CD4-positive, alpha-beta T cell treated with Interleukin-4 for 1 hour (primary cell): ENCODE measurements around the gene GMDS.

Experiments
- DNase-seq, 2 donors: peaks; one replicate each; pipeline ENCODE4 v3.0.0-alpha.2; 2020 to 2022

The GMDS gene

DNA sequence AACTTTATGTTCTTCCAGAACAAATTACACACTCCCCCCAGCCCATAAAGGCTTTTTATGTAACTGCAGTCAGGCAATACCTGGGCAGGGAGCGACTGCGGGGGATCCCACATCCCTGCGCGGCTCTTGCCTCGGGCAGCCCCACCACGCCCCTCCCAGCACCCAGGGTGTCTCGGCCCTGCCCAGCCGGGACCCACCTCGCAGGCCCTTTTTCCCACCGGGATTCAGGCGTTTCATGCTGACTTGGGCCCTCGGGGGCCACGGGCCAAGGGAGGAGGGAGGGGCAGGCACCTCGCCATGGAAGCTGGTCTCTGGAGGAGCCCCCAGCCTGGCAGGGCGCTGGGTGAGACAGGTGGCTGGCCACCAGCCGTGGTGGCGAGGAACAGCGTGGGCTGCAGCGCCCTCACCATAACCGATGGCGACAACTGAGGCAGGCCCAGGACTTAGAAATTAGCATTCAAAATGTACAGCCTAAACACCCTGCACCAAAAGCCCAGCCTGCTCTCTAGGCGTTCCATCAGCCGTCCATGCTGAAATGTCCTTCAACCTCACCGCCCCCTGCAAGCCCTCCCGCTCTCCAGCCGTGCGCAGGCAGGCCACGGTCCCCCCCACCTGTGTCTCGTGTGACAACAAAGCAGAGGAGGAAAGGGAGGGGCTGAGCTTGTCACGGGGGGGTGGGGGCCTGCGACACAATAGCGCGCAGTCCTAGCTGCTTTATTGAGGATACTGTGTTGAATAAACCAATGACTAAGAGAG is 650.8 kb downstream of the GMDS start:
- no peak for DNase-seq

DNA sequence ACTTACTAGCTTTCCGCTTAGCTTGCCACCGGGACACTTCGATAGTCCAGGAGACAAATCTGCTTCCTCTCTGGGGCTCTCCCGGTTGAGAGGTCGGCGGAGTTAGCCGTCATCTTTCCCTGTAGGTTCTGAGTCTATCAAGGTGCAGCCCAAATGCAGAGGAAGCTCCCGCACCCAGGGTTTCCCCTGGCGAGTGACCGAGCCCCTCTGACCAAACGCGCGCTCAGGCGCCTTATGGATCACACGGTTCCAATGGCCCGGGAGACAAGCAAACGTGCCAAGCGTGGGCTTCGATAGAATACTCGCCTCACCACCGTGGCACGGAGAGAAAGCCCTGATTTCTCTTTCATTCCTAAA is 651.5 kb downstream of the GMDS start:
- no peak for DNase-seq

DNA sequence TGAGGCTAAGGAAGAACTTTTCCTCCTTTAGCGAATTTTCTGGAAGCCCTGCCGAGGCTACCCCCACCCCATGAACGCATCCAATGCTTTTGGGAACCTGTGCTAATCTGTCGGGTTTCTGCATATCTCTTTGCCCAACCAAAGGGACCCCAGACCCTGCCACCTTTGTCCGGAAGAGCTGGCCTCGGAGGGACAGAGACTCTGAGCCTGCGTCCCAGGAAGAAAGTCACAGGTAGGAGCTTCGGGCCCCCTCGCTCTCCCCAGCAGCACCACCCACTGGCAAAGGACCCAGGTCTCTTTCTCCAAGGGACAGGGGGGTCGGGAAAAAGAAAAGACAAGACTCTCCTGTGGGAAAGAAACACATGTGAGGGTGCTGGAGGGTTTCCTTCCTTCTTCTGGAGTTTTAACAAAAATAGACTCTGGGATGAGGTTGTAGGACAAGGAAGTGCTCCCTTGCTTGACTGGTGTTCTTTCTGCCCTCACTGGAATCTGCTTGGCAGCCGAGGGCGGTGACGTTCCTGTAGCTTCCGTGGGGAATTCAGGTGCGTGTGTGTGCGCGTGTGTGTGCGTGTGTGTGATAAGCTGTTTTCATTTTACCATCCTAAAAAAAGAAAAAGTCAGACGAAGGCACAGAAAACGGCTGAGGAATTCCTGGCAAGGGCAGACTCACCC is 652.0 kb downstream of the GMDS start:
- no peak for DNase-seq

DNA sequence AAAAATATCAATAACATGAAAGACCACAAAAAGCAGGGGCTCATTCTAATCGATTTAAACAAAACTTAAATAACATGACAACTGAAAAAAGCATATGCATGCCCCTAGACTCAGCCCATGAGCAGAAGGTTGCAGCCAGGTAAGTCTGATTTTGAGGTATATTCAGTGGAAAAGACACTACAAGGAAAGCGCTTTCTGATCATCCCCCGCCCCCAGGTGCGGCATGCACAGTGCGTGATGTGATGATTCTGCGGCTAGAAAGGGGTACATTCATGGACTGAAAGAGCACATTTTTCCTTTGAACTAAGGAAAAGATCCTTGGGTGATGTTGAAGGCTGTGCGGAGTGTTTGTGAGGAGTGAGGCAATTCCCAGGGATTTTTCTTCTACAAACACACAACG is 652.6 kb downstream of the GMDS start:
- no peak for DNase-seq

DNA sequence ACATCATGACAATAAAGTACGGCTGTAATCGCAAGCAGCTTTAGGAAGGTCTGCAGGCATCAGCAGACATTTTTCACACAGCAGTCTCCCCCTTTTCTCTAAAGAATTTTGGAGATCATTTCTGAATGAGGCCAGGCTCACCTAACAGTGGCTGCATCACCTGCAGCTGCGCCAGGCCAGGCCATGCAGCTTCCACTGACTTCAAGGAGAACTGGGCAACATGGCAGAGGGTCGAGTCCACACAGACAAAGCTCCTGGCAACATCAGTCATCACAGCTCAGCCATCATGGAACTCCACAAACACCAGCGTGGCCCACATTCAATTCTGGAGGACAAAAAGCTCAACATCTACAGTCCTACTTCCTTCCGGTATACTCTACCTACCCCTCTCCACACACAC is 653.5 kb downstream of the GMDS start:
- DNase-seq: no peak

DNA sequence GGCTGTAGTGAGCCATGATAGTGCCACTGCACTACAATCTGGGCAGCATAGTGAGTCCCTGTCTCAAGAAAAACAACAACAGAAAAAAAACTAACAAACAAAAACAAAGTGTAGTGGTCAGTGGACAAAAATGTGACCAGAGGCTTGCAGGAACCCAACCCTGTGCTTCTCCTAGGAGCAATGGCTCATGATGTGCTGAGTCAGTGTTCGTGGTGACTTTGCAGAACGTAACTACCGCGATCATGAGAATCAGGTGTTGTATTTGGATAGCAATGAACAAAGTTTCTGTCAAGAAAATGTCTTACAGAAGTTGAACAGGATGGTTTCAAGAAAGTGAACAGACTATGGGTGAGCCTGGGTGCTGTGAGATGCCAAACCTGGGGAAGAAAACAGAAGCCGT is 654.2 kb downstream of the GMDS start:
- no peak for DNase-seq

DNA sequence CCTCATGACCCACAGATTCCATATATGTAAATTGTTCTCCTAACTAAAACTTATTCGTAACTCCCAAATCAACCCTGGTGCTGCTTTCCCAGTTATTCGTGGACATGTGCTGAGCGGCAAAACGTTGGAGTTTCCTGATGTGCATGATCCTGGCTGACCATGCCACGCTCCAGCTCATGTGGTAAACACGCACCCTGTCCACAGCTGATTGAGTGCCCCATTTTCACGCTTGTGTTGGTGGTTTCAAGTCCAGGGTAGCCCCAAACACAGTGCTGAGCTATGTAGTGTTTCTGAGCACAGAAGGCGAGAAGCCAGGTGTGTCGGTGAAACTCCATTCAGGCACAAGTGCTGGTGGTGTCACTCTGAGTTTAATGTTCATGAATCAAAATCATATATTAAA is 654.8 kb downstream of the GMDS start:
- no peak for DNase-seq

DNA sequence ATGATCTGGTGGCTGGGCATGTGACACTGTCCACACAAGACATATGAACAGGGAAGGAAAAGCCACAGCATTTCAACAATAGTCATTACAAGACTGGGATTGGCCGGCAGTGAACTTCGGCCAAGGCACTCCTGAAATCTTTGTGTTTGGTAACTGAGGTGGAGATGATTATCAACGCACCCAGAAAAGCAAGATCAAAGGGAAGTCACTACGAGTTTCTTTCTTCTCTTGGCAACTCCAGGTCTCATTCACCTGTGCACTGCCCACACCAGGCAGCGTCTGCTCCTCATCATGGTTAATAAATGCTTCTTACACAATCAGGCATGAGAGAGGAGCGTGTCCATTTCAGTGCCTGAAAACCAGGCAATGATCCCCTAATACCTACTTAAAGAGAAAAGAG is 656.2 kb downstream of the GMDS start:
- DNase-seq: no peak

DNA sequence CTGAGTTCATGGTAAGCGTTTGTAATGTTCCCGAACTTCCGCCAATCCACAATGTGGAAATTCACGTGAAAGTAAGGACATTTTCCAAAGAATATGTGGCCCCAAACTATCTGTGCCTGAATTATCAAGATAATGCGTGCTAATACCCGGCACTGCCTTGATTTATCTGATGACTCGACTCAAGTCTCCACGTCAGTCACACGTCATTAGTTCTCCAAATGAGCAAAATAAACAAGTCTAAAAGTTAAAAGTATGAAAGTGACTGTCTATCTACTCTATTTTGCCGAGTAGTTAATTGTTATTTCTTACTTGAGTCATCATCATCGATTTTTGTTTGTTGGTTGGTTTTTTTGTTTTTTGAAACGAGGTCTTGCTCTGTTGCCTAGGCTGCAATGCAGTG is 657.4 kb downstream of the GMDS start:
- no peak for DNase-seq

DNA sequence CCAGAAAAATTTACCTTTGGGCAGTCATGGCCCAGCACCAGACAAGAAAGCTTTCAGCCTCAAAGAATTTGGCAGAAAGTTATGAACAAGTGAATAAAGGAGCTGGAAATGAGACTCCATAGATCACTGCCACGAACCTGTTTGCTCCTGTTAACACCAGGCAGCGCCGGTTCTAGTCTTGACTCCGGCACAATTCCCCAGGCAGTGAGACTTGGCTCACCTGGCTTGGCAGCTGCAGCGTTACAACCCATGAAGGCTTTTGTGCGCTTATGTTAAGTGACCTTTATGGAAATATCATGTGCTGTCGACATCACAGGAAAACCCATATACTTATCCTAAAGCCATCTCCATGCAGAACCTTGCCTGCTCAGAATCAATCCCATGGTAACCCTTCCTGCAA is 657.9 kb downstream of the GMDS start:
- no peak for DNase-seq

DNA sequence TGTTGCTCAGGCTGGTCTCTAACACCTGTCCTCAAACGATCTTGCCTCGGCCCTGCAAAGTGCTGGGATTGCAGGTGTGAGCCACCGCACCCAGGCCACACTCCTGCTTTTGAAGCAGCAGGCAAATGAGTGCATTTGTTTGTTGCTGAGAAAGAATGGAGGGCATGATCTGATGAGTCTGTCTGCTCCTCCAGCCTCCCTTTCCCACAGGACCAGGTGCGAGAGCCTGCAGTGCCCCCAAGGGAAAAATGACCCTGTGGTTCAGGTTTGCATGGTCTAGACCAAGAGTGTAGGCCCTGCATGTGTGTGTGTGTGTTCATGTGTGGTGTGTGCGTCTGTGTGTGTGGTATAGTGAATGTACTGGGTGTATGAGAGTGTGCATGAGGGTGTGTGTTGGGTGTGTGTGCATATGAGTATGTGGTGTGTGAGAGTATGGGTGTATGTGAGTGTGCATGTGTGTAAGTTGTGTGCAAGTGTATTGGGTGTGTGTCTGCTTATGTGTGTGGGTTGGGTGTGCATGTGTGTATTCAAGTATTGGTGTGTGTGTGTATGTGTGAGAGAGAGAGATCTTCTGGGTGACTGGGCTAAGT is 658.4 kb downstream of the GMDS start:
- no peak for DNase-seq

DNA sequence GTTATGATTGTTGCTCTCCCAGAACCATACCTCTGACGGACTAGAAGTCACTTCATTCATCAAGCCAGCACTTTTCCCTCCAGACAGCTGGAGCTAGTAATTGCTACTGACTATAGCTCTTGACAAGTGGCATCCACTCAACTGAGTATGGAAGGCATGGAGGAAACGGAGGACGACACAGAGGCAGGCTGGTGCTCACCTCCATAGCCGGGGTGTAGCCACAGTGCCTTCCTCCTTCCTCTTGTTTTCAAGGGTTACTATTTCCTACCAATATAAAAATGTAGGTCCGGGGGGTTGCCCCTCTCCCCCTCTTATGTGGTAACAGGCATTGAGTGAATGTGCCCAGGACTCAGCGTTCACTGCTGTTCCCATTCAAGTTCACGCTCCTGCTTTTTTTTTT is 659.1 kb downstream of the GMDS start:
- DNase-seq: no peak

DNA sequence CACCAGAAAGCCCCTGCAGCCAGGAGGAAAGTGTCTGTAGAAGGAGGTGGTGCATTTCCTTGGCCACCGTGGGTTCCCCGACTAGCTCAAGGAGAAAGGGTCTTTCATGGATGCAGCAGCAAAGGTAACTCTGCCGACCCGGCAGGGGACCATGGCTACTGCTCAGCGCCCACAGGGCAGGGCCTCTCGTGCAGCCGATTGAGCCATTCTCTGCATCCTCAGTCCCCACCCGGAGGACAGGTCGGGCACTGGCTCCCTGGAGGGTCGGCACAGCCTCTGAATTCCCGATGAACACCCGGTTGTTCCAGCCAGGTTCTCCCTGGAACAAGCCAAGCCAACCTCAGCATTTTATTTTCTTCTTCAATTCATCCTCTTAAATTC is 659.7 kb downstream of the GMDS start:
- DNase-seq: no peak

DNA sequence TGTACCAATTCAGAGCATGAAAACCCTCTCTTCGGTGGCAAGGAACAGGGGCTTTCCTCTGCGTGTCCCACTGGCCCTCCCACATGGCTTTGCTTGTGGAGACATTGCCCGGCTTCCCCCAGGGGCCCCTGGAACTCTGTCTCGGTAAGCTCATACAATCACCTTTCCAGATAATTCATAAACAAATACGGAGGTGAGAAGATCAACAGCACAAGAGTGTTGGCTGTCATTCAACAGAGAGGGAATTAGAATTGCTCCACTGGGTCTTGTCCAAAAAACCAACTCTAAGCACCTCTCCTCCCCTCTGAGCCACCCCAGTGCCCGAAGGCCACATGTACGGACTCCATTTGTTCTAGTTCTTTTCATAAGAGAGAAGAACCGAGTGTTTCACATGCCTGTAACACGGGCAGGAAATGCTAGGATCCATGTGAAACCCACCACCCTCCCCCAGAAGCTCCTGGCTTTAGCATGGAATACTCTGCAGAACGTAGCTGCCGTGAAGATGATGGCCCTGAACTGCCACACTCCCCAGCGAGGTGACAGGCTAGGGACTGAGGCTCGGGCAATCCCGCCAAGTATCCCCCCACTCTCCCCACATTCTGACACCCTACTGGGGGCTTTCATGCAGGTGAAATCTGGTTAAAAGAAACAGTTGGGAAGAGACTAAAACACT is 660.3 kb downstream of the GMDS start:
- no peak for DNase-seq

DNA sequence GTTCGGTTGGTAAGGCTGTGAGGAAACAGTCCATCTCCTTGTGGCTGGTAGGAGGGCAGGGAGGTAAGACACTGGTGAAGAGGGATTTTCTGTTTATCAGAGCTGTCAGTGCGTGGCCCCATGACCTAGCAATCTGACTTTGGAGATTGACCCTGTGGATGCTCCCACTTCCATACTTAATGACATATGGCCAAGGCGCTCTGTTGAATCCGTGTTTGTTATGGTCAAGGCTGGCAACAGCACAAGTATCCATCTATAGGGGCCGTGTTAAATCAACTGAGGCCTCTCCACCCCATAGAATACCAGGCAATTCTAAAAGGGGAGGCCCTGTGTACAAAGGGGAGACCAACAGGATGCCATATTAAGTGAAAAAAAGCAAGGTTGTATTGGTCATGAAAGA is 661.3 kb downstream of the GMDS start:
- no peak for DNase-seq

DNA sequence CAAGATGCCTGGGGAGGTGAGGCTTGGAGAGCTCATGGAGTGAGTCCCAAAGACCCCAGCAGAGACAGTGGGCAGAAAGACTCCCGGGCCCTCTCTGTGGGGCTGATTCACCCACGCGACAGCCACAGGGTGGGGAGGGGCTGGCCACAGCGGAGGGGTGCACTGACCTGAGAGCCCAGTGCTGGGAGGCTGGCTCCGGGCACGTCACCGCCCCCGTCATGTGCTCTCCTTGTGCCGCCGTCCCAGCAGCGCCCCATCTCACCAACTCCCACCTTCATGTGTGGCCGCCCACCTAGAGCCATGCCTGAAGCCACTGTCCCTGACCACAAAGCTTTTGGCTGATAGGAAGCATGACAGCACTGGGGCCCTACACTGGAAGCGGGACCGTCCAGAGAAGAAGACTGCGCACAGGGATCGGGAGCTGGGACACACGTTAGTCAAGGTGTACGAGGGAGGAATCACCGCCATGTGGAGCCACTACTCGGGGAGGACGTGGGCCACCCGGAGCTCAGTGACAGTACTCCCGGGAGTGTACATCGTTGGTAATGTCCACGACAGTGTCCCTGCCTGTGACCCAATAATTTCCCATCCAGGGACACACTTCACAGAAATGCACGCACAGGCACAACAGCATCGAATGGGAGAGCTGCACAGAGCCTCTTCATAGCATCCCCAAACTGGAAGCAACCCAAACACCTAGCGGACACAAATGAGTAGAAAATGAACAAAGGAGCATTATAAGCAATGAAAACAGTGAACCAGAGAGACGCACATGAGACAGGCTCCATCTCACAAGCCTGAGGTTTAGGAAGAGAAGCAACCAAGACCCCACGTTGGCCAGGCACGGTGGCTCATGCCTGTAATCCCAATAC is 664.0 kb downstream of the GMDS start:
- DNase-seq: no peak

DNA sequence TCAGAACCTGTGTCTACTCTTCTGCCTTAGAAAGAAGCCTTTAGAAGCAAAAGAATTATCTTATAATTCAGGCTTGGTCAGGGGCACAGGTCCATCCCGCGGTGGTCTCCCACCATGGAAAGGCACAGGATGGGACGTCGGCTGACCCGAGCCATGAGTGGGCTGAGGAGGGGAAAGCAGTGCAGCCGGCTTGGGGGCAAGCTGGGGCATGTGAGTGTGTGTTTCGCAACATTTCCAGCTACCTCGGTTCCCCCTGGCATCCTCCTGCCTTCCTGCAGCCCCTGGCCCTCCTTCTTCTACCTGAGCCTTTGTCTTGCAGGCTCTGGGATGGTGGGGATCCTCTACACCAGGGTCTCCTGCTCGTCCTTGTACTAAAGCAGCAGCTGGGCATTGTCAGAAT is 664.8 kb downstream of the GMDS start:
- no peak for DNase-seq

DNA sequence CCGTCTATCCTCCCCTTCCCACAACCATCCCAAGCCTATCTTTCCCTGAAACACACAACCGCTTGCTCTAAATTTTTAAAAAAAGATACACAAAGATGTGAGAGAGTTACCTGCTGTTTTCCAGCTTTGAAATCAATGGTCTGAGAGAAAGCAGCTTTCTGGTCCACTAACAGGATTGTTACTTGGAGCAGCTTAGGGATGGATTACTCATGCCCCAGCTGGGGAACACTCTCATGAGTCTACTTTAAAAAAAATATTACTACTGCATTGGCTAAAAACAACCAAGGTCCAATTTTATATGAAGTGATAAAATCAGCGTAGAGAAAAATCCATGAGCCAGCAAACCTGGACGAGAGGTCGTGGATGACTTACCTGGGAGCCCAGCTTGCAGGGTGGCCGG is 665.3 kb downstream of the GMDS start:
- DNase-seq: no peak

DNA sequence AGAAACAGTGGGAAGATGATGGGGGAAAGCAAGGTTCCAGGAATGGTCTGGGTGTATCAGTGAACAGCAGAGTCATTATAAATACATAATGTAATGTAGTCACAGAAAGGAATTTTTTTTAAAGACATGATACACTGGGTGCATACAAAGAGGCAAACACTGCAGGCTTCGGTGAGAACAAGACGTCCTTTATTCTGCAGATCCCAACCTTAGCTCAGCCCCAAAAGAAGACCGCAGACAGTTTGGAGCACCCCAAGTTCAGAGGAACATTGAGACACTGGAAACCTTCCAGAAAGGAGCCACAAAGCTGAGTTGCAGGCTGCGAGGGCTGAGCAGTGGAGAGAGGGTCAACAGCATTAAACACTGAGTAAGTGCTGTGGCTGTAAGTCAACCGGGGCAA is 666.3 kb downstream of the GMDS start:
- DNase-seq: no peak

DNA sequence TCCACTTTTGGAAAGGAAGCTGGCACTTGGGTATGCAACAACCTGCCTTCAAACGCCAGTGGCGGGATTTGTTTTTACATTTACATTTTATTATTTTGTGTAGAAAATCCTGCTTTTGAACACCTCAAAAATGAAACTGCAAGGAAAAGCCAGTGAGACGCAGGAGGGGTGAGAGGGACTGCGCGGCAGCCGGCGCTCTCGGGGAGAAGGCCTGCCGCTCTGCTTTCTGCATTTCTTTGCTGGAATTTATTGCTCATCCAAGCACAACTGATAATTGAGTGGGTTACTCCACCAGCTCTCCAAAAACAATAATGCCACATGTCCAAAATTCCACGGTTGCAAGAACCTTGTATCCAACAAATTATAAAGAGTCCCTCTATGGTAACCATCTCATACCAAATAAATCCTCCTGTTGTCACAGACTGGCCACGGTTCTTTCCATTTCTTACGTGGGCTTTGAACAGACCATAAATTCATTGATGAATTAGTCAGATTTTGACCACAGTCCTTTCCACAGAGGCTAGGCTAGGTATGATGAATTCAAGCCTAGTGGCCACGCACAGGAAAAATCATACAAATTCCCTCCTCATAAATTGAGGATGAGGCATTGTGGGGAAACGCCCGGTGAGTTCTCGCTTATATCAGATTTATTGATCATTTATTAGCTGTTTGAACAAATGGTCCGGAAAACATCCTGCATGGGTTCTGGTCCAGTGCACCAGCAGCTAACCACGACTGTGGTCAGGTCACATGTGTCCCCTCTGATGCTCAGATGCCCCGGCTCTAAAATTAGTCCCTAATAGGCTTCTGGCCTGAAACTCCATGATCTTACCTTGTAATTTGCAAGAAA is 667.3 kb downstream of the GMDS start:
- no peak for DNase-seq

DNA sequence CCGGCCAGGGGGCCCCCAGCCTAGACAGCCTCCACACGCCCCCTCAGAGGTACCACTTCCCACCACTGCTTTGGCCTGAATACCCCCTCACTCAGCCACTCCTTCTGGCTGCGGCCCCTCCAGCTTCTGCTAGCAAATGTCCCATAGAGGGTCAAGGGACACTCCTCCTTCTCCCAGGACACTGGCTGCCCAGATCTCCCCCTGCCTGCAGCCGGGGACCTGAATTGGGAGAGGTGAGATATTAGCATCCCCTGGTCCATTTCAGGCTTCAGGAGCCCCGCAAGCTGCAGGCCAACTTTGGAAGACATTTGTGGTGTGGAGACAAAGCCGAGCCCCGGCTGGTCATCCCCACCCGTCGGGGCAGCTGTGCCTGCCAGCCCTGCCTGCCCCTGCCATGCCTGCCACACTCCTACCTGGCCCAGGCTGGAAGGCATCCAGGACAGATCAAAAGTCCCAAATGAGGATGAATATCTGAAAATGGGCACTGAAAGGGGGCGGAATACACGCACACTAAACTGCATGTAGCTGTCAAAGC is 668.2 kb downstream of the GMDS start:
- no peak for DNase-seq

DNA sequence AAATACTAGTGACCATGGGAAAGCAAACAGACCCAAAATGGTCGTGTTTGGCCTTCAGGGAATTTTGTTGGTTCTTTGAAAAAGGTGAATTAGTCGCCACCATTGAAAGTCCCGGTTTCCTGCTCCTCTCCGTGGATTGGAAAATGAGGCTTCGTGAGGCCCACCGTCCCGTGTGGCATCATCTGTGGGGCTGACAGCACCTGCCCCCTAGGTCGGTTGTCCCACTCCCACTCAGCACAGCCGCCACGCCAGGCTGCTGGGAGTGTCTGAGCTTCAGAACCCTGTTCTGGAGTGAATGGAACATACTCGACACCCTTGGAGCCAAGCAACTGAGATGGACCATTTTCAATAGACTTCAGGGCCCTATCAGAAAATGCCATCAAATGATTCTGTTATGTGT is 668.7 kb downstream of the GMDS start:
- DNase-seq: no peak
